Middle frontal gyrus (tissue), 1 donor: Measurements from ENCODE around the gene MESP2.

Source experiments
- DNase-seq: peaks from one replicate; pipeline ENCODE4 v3.0.0-alpha.2; 2015; ENCODE audit warnings: low spot score; ENCODE audit errors: extremely low spot score

The MESP2 gene

GRCh38 chr15:89776274-89777072 is at the start of gene MESP2:
Gene MESP2 (plus strand): TSS chr15:89776332. CDS start chr15:89776358, 26 bp downstream.
- peak; percentile 66 for DNase-seq

- DNase-seq = no peak
Measured at GRCh38 chr15:89728254-89728653, 47.9 kb upstream of the MESP2 start.

GRCh38 chr15:89731275-89731674 is 44.9 kb upstream of the MESP2 start:
- DNase-seq = no peak

GRCh38 chr15:89732451-89733172 is 43.5 kb upstream of the MESP2 start:
- no peak for DNase-seq

GRCh38 chr15:89735773-89736172 is 40.4 kb upstream of the MESP2 start:
- DNase-seq = no peak

- peak; percentile 47 for DNase-seq
Measured at GRCh38 chr15:89740137-89740536, 36.0 kb upstream of the MESP2 start.

- no peak for DNase-seq
Measured at GRCh38 chr15:89743011-89743410, 33.1 kb upstream of the MESP2 start.

- DNase-seq = no peak
Measured at GRCh38 chr15:89743594-89743993, 32.5 kb upstream of the MESP2 start.

GRCh38 chr15:89745131-89745530 is 31.0 kb upstream of the MESP2 start:
- DNase-seq = no peak

- DNase-seq = no peak
Measured at GRCh38 chr15:89745768-89746167, 30.4 kb upstream of the MESP2 start.

- no peak for DNase-seq
Measured at GRCh38 chr15:89746386-89746780, 29.7 kb upstream of the MESP2 start.

- DNase-seq = no peak
Measured at GRCh38 chr15:89747708-89748682, 28.1 kb upstream of the MESP2 start.

- DNase-seq = no peak
Measured at GRCh38 chr15:89749054-89749453, 27.1 kb upstream of the MESP2 start.

- DNase-seq = no peak
Measured at GRCh38 chr15:89749526-89749925, 26.6 kb upstream of the MESP2 start.

GRCh38 chr15:89749951-89750559 is 26.1 kb upstream of the MESP2 start:
- no peak for DNase-seq

GRCh38 chr15:89750560-89751542 is 25.3 kb upstream of the MESP2 start, which contains the start of gene MESP1:
Gene MESP1 (minus strand): TSS chr15:89751249. CDS start chr15:89751231, 18 bp downstream.
- peak; percentile 81 for DNase-seq

- no peak for DNase-seq
Measured at GRCh38 chr15:89751748-89752147, 24.4 kb upstream of the MESP2 start.

GRCh38 chr15:89753855-89754254 is 22.3 kb upstream of the MESP2 start:
- DNase-seq = no peak

GRCh38 chr15:89754361-89755154 is 21.6 kb upstream of the MESP2 start:
- DNase-seq = no peak
